HepG2 (cell line): ENCODE results near the gene MCM3AP. TPM values are rescaled to one million over a fixed set of nuclear protein-coding genes. Genes with fewer than 3 reads are reported as not detected.
A peak's percentile ranks its signal among the peaks of the same experiment; 100 is the strongest.

ENCODE experiments used
- AHDC1 ChIP-seq: sonication (generic); formaldehyde crosslinking; IDR thresholded peaks from 2 replicates; pipeline ENCODE4 v1.5.1; 2020; ENCODE audit warnings: mild to moderate bottlenecking, missing genetic modification reagents, borderline replicate concordance
- ATF5 ChIP-seq: sonication (generic); formaldehyde crosslinking; IDR thresholded peaks from 2 replicates; pipeline ENCODE4 v1.4.0; 2020; ENCODE audit warnings: mild to moderate bottlenecking, low read depth, missing genetic modification reagents
- ELF4 ChIP-seq: sonication (generic); formaldehyde crosslinking; IDR thresholded peaks from 2 replicates; pipeline ENCODE4 v1.5.0; 2020; ENCODE audit warnings: missing genetic modification reagents, mild to moderate bottlenecking, moderate library complexity, borderline replicate concordance
- EP300 ChIP-seq, 3 experiments: sonication (generic) in 1 of 3; formaldehyde crosslinking in 1 of 3; IDR thresholded peaks; 2 replicates each; pipeline versions ENCODE4 v1.5.1 to v1.6.1; 2011 to 2020; ENCODE audit warnings: low read depth in 2 of 3, low read length in 2 of 3, borderline replicate concordance in 1 of 3, improper control_type of control experiment in 1 of 3, mild to moderate bottlenecking in 1 of 3, missing genetic modification reagents in 1 of 3, moderate library complexity in 1 of 3
- HMG20B ChIP-seq: conservative IDR thresholded peaks from 2 replicates; pipeline ENCODE4 v1.6.1; 2016; ENCODE audit warnings: missing genetic modification reagents, missing compliant biosample characterization
- MATR3 ChIP-seq: sonication (generic); formaldehyde crosslinking; IDR thresholded peaks from 2 replicates; pipeline ENCODE4 v1.4.0; 2020; ENCODE audit warnings: missing genetic modification reagents
- MAZ ChIP-seq, 2 experiments: sonication (generic) in 1 of 2; formaldehyde crosslinking in 1 of 2; IDR thresholded peaks; 2 replicates each; pipeline versions ENCODE4 v1.5.0 to v1.6.1; 2012 to 2020; ENCODE audit warnings: low read depth in 2 of 2, mild to moderate bottlenecking in 2 of 2, borderline replicate concordance in 1 of 2, improper control_type of control experiment in 1 of 2, low read length in 1 of 2, missing genetic modification reagents in 1 of 2, moderate library complexity in 1 of 2
- MED8 ChIP-seq: sonication (generic); formaldehyde crosslinking; IDR thresholded peaks from 2 replicates; pipeline ENCODE4 v1.8.1; 2023; ENCODE audit warnings: mild to moderate bottlenecking, missing genetic modification reagents; ENCODE audit not compliant: insufficient replicate concordance
- NFE2 ChIP-seq: sonication (generic); formaldehyde crosslinking; IDR thresholded peaks from 2 replicates; pipeline ENCODE4 v1.4.0; 2020; ENCODE audit warnings: missing genetic modification reagents
- NFE2L1 ChIP-seq: sonication (generic); formaldehyde crosslinking; IDR thresholded peaks from 2 replicates; pipeline ENCODE4 v1.4.0; 2020; ENCODE audit warnings: missing genetic modification reagents, mild to moderate bottlenecking, borderline replicate concordance
- PCBP2 ChIP-seq: fragments of 200-400 bp; formaldehyde crosslinking; optimal IDR thresholded peaks from 2 replicates; pipeline ENCODE3; 2018; ENCODE audit warnings: low read length, low read depth; ENCODE audit not compliant: poor library complexity, severe bottlenecking
- SRSF1 ChIP-seq: fragments of 200-400 bp; formaldehyde crosslinking; optimal IDR thresholded peaks from 2 replicates; pipeline ENCODE3; 2017; ENCODE audit warnings: mild to moderate bottlenecking, low read depth, low read length, moderate library complexity
- TARDBP ChIP-seq: sonication (generic); formaldehyde crosslinking; IDR thresholded peaks from 2 replicates; pipeline ENCODE4 v1.8.0; 2022; ENCODE audit warnings: mild to moderate bottlenecking, missing genetic modification reagents
- TEAD3 ChIP-seq: optimal IDR thresholded peaks from 2 replicates; pipeline ENCODE3; 2016; ENCODE audit warnings: borderline replicate concordance
- ZNF44 ChIP-seq: sonication (generic); formaldehyde crosslinking; IDR thresholded peaks from 2 replicates; pipeline ENCODE4 v1.5.1; 2020; ENCODE audit warnings: mild to moderate bottlenecking, missing genetic modification reagents
- ZNF446 ChIP-seq: sonication (generic); formaldehyde crosslinking; IDR thresholded peaks from 2 replicates; pipeline ENCODE4 v1.5.0; 2020; ENCODE audit warnings: mild to moderate bottlenecking, missing genetic modification reagents
- ZNF720 ChIP-seq: sonication (generic); formaldehyde crosslinking; IDR thresholded peaks from 2 replicates; pipeline ENCODE4 v1.4.0; 2020; ENCODE audit warnings: missing genetic modification reagents
- polyA plus RNA-seq, 8 experiments: library from polyadenylated mRNA; depleted of rRNA in 3 of 8; stranded (reverse) in 7 of 8; unstranded in 1 of 8; fragments of >200 nt; fragmentation: Illumina TruSeq in 4 of 8; extraction: Trizol in 4 of 8; gene quantifications; 2 replicates each; pipeline versions ENCODE4 v1.2.1 to v1.2.3, GENCODE V29; 2011 to 2016; ENCODE audit warnings: low read depth in 4 of 8, missing spikeins in 1 of 8, mixed read lengths in 1 of 8; ENCODE audit not compliant: insufficient read depth in 1 of 8
- total RNA-seq, 5 experiments: library from RNA; depleted of rRNA; stranded (reverse); fragments of >200 nt; fragmentation: Illumina TruSeq; extraction: Trizol; gene quantifications; 2 replicates each; pipeline ENCODE4 v1.2.3, GENCODE V29; 2016; ENCODE audit warnings: low read depth in 1 of 5

The MCM3AP gene
- total and polyA plus RNA-seq, 2 of the 13 experiments (the other 11 are each of a cell fraction or from before 2014, with no cell fraction given): 27.0 to 54.7 TPM

- no peak for TF ChIP-seq AHDC1 (CRISPR knock-in tag)
- TF ChIP-seq MED8: peak; percentile 40
- TF ChIP-seq MAZ (IDR thresholded peaks at IDR 0.05; ENCODE audit: borderline replicate concordance, low read depth, low read length): peak; percentile 97
- peak; percentile 99 for TF ChIP-seq MAZ (CRISPR knock-in tag; IDR thresholded peaks at IDR 0.05; ENCODE audit: low read depth)
- 0 out of 2 replicates have a peak, but pooled peaks have one; percentile 48 for TF ChIP-seq ZNF446 (CRISPR knock-in tag)
- TF ChIP-seq SRSF1: peak; percentile 53
- TF ChIP-seq ATF5 (CRISPR knock-in tag): no peak
- TF ChIP-seq ELF4: peak; percentile 72; the same call in 1 of the 2 replicates
- TF ChIP-seq ZNF720 (CRISPR knock-in tag): no peak
- no peak for TF ChIP-seq HMG20B (CRISPR knock-in tag)
- TF ChIP-seq EP300 (IDR thresholded peaks at IDR 0.05; ENCODE audit: low read depth in 2 of 2, low read length in 2 of 2): no peak
- no peak for TF ChIP-seq EP300 (CRISPR knock-in tag; IDR thresholded peaks at IDR 0.05; ENCODE audit: borderline replicate concordance)
- TF ChIP-seq NFE2L1 (CRISPR knock-in tag): no peak
- TF ChIP-seq TEAD3 (CRISPR knock-in tag): peak; percentile 87
- no peak; the same call in 1 of the 2 replicates for TF ChIP-seq ZNF44 (CRISPR knock-in tag)
- no peak for TF ChIP-seq PCBP2
- peak; percentile 93 for TF ChIP-seq TARDBP (CRISPR knock-in tag)
- no peak for TF ChIP-seq MATR3 (CRISPR knock-in tag)
- TF ChIP-seq NFE2: no peak
These were observed 593 bp upstream of the MCM3AP start, which contains the start of gene YBEY (continued) for GRCh38 chr21:46285761-46286647.
